GM19395 (cell line): ENCODE results near the gene ANKRD13C.
A peak's percentile ranks its signal among the peaks of the same experiment; 100 is the strongest.
"Not testable (repeated sequence)": the region's sequence is repeated elsewhere in the genome, so short reads cannot be mapped to it uniquely, and the experiment has no call there.

Experiments
- ATAC-seq: cut with Tn5 transposase; IDR thresholded peaks from one replicate; pipeline ENCODE4 v1.9.1; 2021; ENCODE audit warnings: mild to moderate bottlenecking, moderate library complexity; ENCODE audit not compliant: unreplicated experiment

Gene ANKRD13C

DNA sequence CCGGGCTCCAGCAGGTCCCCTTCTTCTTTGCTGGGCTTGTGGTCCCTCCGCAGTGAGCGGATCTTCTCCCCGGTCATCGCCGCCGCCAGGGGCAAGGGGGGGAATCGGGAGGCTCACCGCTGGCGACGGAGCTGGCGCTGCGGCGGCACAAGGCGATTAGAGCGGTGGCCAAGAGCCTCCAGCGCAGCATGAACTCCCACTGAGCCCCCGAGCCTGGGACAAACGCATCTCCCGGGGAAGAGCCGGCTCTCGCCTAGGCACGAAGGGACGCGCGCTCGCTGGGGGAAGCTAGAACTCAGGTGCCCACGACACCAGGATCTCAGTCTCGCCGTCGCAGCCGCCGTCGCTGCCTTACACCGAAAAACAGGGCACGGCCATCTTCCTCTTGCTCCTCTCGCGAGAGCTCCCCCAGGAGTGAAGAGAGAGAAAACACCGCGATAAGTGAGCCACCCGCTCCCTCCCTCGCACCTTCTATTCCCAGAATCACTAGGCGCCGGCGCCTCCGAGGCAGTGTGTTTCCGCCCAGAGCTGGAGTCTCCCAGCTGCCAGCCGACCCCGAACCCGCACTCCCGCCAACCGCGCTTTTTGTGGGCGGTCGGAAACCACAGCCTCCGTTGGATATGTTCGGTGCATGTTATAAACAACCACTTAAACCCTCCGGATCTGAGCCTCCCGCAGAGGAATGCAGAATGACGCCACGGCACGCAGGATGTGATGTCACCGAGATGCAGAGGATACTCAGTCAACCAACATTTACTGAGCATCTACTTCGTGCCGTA, at the start of gene ANKRD13C:
ANKRD13C (minus strand) TSS at position 391 of the 779 bp plus-strand sequence; CDS start at position 77, 314 bp downstream.
- ATAC-seq, result peak; percentile 92

GRCh38 chr1:70403759-70404158, 49.2 kb upstream of the ANKRD13C start:
- no peak for ATAC-seq

DNA sequence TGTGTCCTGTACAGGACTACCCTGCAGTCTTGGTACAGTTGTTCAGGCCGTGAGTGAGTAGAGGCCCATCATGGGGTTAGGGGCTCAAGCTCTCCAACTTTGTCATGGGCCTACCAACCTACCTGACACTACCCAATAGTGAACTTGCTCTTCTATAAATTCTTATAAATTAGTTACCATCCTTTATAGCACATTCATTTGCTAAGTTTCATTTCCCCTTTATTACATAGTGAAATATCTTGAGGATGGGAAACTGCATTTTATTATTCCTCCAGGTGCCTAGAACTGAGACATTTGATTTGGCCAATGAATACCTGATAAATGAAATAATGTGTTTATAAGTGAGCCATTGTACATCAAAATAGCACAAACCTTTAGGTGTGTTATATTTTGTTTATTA, 47.5 kb upstream of the ANKRD13C start:
- ATAC-seq, result no peak

DNA sequence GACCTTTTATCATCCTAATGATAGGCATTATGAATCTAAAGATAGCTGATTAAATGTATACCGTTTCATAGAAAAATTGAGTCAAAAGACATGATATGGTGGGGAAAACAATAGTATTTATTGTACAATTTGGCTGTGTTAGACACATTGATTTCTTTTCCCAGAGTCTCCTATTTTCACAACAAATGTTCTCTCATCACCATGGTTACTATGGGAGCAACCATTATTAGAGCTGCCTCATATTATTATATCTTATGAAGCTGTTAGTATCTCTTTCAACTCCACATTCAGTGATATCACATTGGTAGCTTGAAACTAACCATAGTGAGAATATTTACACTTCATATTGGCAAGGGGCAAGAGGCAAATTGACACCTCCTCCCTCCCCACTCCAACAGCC, 45.8 kb upstream of the ANKRD13C start:
- ATAC-seq, result no peak

- ATAC-seq, result no peak
Observed at GRCh38 chr1:70397013-70397412, 42.5 kb upstream of the ANKRD13C start.

- ATAC-seq, result no peak
Observed at GRCh38 chr1:70396607-70397006, 42.1 kb upstream of the ANKRD13C start.

DNA sequence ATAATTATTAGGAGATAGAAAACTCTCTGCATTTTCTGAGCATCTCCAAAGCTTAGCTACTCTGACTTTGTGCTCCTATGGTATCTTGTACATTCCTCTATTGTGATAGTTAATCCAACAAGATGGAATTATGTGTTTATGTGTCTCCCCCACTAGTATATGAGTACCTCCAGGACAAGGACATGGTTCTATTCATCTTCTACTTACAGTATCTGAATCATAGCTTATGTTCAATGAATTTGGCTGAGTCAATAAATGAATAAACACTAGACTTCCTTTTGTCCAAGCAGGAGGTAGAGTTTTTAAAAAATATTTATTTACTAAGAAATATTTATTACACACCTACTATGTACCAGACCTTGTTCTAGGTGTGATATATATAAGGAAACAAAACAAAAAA, 38.1 kb upstream of the ANKRD13C start:
- no peak for ATAC-seq

- no peak for ATAC-seq
Observed at GRCh38 chr1:70387507-70387906, 33.0 kb upstream of the ANKRD13C start.

DNA sequence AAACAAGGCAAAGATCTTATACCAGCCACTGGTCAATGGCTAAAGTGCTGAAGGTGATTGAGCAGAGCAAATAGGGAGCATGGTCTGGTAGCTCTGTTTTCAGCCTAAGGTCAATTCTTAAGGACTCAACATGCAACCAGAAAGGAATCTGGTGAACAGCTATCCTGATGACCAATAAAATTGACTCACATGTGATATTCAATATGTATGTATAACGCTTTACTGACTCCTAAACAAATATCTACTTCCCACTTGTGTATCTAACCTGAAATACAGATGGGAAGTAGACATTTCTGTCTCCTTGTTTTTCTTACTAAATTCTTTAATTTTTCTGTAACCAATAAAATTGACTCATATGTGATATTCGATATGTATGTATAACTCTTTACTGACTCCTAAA, 31.6 kb upstream of the ANKRD13C start:
- no peak for ATAC-seq

DNA sequence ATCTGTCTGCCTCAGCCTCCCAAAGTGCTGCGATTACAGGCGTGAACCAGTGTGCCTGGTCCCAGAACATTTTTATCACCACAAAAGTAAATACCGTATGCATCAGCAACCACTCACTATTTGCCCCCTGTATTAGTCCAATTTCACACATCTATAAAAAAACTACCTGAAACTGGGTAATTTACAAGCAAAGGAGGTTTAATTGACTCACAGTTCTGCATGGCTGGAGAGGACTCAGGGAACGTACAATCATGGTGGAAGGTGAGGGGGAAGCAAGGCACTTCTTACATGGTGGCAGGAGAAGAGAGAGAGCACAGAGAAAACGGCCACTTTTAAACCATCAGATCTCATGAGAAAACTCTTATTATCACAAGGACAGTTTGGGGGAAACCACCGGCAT, 31.0 kb upstream of the ANKRD13C start:
- no peak for ATAC-seq

- no peak for ATAC-seq
Observed at GRCh38 chr1:70384542-70384941, 30.0 kb upstream of the ANKRD13C start.

DNA sequence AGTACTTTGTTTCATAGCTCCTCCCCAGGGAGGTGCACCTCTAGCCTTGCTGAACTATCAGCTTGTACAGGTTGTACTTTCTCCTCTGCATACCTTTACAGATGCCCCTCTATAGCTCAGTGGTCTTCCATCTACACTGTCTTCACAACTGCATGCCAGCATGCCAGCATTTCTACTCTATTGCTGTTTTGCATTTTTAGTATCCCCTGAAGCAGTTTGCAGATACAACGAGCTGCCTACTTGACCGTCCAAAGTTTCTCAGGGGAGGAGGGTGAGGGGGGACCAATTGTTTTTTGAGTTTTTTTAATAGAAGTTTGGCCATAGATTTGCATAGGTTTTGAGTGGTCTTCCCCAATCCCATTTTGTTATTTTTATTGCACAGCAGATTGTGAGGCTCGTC, 29.0 kb upstream of the ANKRD13C start:
- ATAC-seq, result no peak

DNA sequence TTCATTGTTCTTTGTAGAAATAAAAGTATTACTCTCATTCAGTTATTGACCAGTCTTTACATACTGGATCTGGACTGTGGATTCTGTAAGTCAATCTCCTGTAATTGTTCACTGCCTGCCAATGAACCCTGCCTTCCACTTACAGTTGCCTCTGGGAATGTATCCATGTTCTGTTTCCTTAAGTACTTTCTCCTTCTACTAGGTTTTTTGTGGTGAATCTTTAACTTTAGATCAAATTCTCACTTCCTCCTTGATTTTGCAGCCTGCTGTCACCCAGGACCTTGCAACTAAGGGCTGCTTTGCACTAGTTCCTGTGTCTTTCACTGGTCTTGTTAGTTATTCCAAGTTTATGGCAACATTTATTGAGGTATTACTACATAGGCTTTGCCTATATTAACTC, 28.2 kb upstream of the ANKRD13C start:
- ATAC-seq, result peak; percentile 91

DNA sequence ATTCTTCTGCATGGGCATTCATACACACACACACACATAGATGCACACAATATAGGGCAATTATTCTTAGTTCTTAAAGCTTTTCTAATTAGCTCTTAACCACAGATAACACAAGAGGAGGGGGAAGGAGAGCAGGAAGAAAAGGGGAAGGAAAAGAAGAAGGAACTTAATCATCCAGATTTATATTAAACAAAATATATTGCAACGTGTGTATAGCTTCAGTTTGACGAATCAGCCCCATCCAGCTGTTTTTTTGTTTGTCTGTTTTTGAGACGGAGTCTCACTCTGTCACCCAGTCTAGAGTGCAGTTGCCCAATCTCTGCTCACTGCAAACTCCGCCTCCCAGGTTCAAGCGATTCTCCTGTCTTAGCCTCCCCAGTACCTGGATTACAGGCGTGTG, 21.7 kb upstream of the ANKRD13C start:
- ATAC-seq, result no peak

- not testable (repeated sequence) for ATAC-seq
Observed at GRCh38 chr1:70373580-70373979, 19.1 kb upstream of the ANKRD13C start.

DNA sequence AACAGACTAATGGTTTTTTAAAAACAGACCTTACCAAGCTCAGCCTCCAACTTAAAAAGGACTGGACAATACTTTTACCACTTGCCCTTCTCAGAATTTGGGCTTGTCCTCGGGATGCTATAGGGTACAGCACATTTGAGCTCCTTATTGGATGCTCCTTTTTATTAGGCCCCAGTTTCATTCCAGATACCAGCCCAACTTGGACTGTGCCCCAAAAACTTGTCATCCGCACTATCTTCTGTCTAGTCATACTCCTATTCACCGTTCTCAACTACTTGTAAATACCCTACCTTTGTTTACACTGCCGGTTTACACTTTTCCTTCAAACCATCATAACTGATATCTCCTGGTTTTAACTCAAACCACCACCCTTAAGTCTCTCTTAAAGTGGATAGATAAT, 17.9 kb upstream of the ANKRD13C start:
- ATAC-seq, result no peak

DNA sequence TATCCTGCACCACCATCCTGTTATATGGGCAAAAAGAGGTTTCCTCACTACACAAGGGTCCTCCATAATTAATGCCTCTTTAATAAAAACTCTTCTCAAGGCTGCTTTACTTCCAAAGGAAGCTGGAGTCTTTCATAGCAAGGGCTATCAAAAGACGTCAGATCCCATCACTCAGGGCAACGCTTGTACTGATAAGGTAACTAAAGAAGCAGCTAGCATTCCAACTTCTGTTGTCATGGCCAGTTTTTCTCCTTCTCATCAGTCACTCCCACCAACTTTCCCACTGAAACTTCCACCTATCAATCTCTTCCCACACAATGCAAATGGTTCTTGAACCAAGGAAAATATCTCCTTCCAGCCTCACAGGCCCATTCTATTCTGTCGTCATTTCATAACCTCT, 17.1 kb upstream of the ANKRD13C start:
- ATAC-seq, result not testable (repeated sequence)

DNA sequence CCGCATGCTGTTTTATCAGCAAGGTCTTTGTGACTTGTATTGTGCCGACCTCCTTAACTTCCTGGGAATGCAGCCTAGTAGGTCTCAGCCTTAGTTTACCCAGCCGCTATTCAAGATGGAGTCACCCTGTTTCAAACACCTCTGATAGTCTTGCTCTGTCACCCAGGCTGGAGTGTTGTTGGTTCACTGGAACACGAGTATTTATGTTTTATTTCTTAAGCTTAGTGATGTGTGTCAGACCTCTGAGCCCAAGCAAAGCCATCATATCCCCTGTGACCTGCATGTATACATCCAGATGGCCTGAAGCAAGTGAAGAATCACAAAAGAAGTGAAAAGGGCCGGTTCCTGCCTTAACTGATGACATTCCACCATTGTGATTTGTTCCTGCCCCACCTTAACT, 12.9 kb upstream of the ANKRD13C start:
- ATAC-seq, result not testable (repeated sequence)

GRCh38 chr1:70366997-70367396, 12.5 kb upstream of the ANKRD13C start:
- not testable (repeated sequence) for ATAC-seq

DNA sequence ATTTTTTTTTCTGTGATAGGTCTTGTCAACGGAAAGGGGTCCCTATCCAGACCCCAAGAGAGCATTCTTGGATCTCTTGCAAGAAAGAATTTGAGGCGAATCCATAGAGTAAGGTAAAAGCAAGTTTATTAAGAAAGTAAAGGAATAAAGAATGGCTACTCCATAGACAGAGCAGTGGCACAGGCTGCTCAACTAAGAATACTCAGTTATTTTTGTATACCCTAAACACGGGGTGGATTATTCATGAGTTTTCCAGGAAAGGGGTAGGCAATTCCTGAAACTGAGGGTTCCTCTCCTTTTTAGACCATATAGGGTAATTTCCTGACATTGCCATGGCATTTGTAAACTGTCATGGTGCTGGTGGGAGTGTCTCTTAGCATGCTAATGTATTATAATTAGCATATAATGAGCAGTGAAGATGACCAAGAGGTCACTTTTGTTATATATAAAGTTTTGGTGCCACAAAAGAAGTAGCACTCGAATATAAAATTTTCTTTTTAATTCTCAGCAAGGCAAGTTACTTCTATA, 12.0 kb upstream of the ANKRD13C start:
- ATAC-seq, result not testable (repeated sequence)

DNA sequence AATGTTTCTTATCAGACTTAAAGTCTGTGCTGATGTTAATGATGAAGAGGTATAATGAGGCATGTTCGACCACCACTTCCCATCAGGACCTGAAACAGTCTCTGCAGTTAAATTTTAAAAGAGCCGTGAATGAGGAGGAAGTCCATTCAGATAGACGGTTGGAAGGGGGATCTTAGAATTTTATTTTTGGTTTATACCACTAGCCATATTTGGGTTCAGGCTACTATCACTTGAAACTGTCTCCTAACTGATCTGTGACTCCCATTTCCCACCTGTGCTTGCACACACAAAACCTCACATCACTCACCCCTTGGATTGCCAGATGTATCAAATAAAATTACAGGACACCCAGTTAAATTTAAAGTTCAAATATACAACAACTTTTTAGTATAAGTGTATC, 9.9 kb upstream of the ANKRD13C start:
- ATAC-seq, result no peak

- no peak for ATAC-seq
Observed at GRCh38 chr1:70361727-70362398, 7.3 kb upstream of the ANKRD13C start.
